K562 (cell line): Measurements from ENCODE around the gene RAD51AP2. TPM values are rescaled to one million over a fixed set of nuclear protein-coding genes. Genes with fewer than 3 reads are reported as not detected.

Source experiments
- HCFC1 ChIP-seq: IDR thresholded peaks from 2 replicates; pipeline ENCODE4 v1.6.1; 2012; ENCODE audit warnings: low read depth, low read length, improper control_type of control experiment
- HSF4 ChIP-seq: fragments of 250-450 bp; sonication (Bioruptor Pico); IDR thresholded peaks from 2 replicates; pipeline ENCODE4 v2.1.2; 2022; ENCODE audit warnings: mild to moderate bottlenecking, moderate library complexity, borderline replicate concordance
- KAT8 ChIP-seq: fragments of 450-650 bp; IDR thresholded peaks from 2 replicates; pipeline ENCODE4 v1.6.1; 2016; ENCODE audit warnings: low read depth, mild to moderate bottlenecking
- KLF10 ChIP-seq: fragments of 250-450 bp; sonication (Bioruptor Pico); IDR thresholded peaks from 2 replicates; pipeline ENCODE4 v1.6.1; 2021; ENCODE audit warnings: matching md5 sums
- MITF ChIP-seq: IDR thresholded peaks from 2 replicates; pipeline ENCODE4 v1.6.1; 2014; ENCODE audit warnings: antibody characterized with exemption
- MYC ChIP-seq, 2 experiments: fragments of 250-450 bp in 1 of 2; sonication (Bioruptor Pico) in 1 of 2; IDR thresholded peaks; 2 replicates each; pipeline versions ENCODE4 v1.5.1 to v1.6.1; 2012 to 2021; ENCODE audit warnings: low read depth in 2 of 2, borderline replicate concordance in 1 of 2, improper control_type of control experiment in 1 of 2, low read length in 1 of 2, mild to moderate bottlenecking in 1 of 2, moderate library complexity in 1 of 2
- NFATC3 ChIP-seq: fragments of 450-650 bp; IDR thresholded peaks from 2 replicates; pipeline ENCODE4 v1.6.1; 2017; ENCODE audit warnings: mild to moderate bottlenecking
- POLR2H ChIP-seq: IDR thresholded peaks from 2 replicates; pipeline ENCODE4 v1.6.1; 2016; ENCODE audit warnings: missing genetic modification characterization, low read depth, mild to moderate bottlenecking, control low read depth, missing compliant biosample characterization, moderate library complexity
- RB1 ChIP-seq: fragments of 450-650 bp; IDR thresholded peaks from 2 replicates; pipeline ENCODE4 v1.6.1; 2017; ENCODE audit warnings: low read depth, mild to moderate bottlenecking
- SIRT6 ChIP-seq: IDR thresholded peaks from one replicate; pipeline ENCODE4 v1.6.1; 2012; ENCODE audit warnings: low read depth, mild to moderate bottlenecking, control low read depth, inconsistent platforms, low read length, moderate library complexity
- TBL1XR1 ChIP-seq, 2 experiments: IDR thresholded peaks; 2 replicates each; pipeline ENCODE4 v1.6.1; 2012; ENCODE audit warnings: improper control_type of control experiment in 2 of 2, low read length in 2 of 2, mild to moderate bottlenecking in 1 of 2
- ZC3H11A ChIP-seq: IDR thresholded peaks from 2 replicates; pipeline ENCODE4 v1.6.1; 2012; ENCODE audit warnings: low read depth, low read length, improper control_type of control experiment
- ZNF134 ChIP-seq: fragments of 250-450 bp; sonication (Bioruptor Pico); conservative IDR thresholded peaks from 2 replicates; pipeline ENCODE4 v1.4.0; 2020
- ZSCAN29 ChIP-seq: fragments of 450-650 bp; IDR thresholded peaks from 2 replicates; pipeline ENCODE4 v1.6.1; 2017
- polyA plus RNA-seq, 8 experiments: library from polyadenylated mRNA; depleted of rRNA in 4 of 8; stranded (reverse) in 5 of 8; unstranded in 3 of 8; fragments of >200 nt; fragmentation: Nextera tagmentation in 2 of 8; fragmentation: Illumina TruSeq in 1 of 8; extraction: Ambion mirVana in 2 of 8; extraction: Trizol in 1 of 8; gene quantifications; 2 replicates each; pipeline versions ENCODE4 v1.2.1 to v1.2.3, GENCODE V29; 2011 to 2014; ENCODE audit warnings: inconsistent platforms in 1 of 8, missing spikeins in 1 of 8
- total RNA-seq, 7 experiments: library from RNA; depleted of rRNA in 6 of 7; stranded (reverse); fragments of >200 nt in 6 of 7; fragmentation: Illumina TruSeq in 2 of 7; extraction: Trizol in 2 of 7; gene quantifications; 2 replicates each; pipeline versions ENCODE4 v1.2.1 to v1.2.3, GENCODE V29; 2011 to 2021; ENCODE audit warnings: low replicate concordance in 1 of 7
- TF ChIP-seq, protein P1 (sequence below): IDR thresholded peaks from 2 replicates; pipeline ENCODE4 v1.6.1; 2012; ENCODE audit warnings: low read depth, low read length, improper control_type of control experiment, borderline replicate concordance
- TF ChIP-seq, protein P2 (sequence below), 2 experiments: fragments of 450-650 bp; IDR thresholded peaks; 2 replicates each; pipeline ENCODE4 v1.6.1; 2018; ENCODE audit warnings: mild to moderate bottlenecking in 2 of 2, low read depth in 1 of 2; ENCODE audit not compliant: partially characterized antibody in 2 of 2
- TF ChIP-seq, protein P3 (sequence below): sonication (generic); formaldehyde crosslinking; IDR thresholded peaks from 2 replicates; pipeline ENCODE4 v1.8.1; 2023; ENCODE audit warnings: mild to moderate bottlenecking, missing genetic modification reagents

RAD51AP2 gene
- total and polyA plus RNA-seq, 9 of the 15 experiments (the other 6 are each of a cell fraction or from before 2014, with no cell fraction given): 0.01 to 0.04 (median 0.04) TPM; not detected in 6

- TF ChIP-seq MITF (no peak), ZSCAN29 (peak; percentile 83), RB1 (peak; percentile 23), ZC3H11A (no peak), HCFC1 (no peak), NFATC3 (no peak), ZNF134 (CRISPR knock-in tag) (no peak), KAT8 (no peak), MYC (IDR thresholded peaks at IDR 0.05; ENCODE audit: low read depth, low read length) (peak; percentile 50), MYC (CRISPR knock-in tag; IDR thresholded peaks at IDR 0.05; ENCODE audit: borderline replicate concordance, low read depth) (no peak), SIRT6 (no peak), TBL1XR1 (IDR thresholded peaks at IDR 0.05; ENCODE audit: low read length in 2 of 2) (peak in 1 of 2 experiments; percentile 58; a peak in 1 of 4 replicates), POLR2H (peak; percentile 72), HSF4 (CRISPR knock-in tag) (no peak), KLF10 (CRISPR knock-in tag) (no peak)
- TF ChIP-seq, protein P1, sequence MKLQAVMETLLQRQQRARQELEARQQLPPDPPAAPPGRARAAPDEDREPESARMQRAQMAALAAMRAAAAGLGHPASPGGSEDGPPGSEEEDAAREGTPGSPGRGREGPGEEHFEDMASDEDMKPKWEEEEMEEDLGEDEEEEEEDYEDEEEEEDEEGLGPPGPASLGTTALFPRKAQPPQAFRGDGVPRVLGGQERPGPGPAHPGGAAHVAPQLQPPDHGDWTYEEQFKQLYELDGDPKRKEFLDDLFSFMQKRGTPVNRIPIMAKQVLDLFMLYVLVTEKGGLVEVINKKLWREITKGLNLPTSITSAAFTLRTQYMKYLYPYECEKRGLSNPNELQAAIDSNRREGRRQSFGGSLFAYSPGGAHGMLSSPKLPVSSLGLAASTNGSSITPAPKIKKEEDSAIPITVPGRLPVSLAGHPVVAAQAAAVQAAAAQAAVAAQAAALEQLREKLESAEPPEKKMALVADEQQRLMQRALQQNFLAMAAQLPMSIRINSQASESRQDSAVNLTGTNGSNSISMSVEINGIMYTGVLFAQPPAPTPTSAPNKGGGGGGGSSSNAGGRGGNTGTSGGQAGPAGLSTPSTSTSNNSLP: no peak
- TF ChIP-seq, protein P2, sequence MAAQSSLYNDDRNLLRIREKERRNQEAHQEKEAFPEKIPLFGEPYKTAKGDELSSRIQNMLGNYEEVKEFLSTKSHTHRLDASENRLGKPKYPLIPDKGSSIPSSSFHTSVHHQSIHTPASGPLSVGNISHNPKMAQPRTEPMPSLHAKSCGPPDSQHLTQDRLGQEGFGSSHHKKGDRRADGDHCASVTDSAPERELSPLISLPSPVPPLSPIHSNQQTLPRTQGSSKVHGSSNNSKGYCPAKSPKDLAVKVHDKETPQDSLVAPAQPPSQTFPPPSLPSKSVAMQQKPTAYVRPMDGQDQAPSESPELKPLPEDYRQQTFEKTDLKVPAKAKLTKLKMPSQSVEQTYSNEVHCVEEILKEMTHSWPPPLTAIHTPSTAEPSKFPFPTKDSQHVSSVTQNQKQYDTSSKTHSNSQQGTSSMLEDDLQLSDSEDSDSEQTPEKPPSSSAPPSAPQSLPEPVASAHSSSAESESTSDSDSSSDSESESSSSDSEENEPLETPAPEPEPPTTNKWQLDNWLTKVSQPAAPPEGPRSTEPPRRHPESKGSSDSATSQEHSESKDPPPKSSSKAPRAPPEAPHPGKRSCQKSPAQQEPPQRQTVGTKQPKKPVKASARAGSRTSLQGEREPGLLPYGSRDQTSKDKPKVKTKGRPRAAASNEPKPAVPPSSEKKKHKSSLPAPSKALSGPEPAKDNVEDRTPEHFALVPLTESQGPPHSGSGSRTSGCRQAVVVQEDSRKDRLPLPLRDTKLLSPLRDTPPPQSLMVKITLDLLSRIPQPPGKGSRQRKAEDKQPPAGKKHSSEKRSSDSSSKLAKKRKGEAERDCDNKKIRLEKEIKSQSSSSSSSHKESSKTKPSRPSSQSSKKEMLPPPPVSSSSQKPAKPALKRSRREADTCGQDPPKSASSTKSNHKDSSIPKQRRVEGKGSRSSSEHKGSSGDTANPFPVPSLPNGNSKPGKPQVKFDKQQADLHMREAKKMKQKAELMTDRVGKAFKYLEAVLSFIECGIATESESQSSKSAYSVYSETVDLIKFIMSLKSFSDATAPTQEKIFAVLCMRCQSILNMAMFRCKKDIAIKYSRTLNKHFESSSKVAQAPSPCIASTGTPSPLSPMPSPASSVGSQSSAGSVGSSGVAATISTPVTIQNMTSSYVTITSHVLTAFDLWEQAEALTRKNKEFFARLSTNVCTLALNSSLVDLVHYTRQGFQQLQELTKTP (IDR thresholded peaks at IDR 0.05; ENCODE audit: low read depth in 1 of 2, partially characterized antibody in 2 of 2): no peak
- TF ChIP-seq, protein P3, sequence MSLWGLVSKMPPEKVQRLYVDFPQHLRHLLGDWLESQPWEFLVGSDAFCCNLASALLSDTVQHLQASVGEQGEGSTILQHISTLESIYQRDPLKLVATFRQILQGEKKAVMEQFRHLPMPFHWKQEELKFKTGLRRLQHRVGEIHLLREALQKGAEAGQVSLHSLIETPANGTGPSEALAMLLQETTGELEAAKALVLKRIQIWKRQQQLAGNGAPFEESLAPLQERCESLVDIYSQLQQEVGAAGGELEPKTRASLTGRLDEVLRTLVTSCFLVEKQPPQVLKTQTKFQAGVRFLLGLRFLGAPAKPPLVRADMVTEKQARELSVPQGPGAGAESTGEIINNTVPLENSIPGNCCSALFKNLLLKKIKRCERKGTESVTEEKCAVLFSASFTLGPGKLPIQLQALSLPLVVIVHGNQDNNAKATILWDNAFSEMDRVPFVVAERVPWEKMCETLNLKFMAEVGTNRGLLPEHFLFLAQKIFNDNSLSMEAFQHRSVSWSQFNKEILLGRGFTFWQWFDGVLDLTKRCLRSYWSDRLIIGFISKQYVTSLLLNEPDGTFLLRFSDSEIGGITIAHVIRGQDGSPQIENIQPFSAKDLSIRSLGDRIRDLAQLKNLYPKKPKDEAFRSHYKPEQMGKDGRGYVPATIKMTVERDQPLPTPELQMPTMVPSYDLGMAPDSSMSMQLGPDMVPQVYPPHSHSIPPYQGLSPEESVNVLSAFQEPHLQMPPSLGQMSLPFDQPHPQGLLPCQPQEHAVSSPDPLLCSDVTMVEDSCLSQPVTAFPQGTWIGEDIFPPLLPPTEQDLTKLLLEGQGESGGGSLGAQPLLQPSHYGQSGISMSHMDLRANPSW (CRISPR knock-in tag): no peak
These were observed at the start of gene RAD51AP2 (continued) for GRCh38 chr2:17518212-17519154.
